Measurements from ENCODE around the gene CAMK4. TPM values are rescaled to one million over a fixed set of nuclear protein-coding genes. Genes with fewer than 3 reads are reported as not detected.

Gene CAMK4
- total and polyA plus RNA-seq, 3 donors from 2014 or later = 35.4 to 76.9 (median 60.3) TPM

DNA sequence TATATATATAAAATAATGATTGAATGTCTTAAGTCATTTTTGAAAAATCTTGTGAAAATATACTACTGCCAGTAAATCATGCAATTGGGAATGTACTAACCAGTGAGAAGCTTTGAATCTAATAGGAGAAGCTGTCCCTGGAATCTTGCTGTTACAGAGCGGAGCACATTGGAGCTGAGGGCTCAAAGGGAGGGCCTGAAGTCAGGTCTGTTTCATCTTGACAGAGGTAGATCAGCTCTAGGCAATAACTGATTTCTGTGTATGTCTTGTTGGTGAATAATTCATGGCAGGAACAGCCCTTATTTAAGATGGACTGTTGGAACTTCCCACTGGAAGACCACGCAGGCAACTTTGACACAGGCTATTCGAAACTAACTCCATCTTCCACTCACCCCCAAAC lies 17.5 kb downstream of the CAMK4 start:
- H3K4me3 ChIP-seq = no peak overlapping the region
- no peak for DNase-seq
- intact Hi-C loops (cut with DNase I; ENCODE audit: low total_unique reads) = no loop called here
- no peaks in the 10 kb centered on the region for H3K4me1 ChIP-seq
- TF ChIP-seq, protein P1, sequence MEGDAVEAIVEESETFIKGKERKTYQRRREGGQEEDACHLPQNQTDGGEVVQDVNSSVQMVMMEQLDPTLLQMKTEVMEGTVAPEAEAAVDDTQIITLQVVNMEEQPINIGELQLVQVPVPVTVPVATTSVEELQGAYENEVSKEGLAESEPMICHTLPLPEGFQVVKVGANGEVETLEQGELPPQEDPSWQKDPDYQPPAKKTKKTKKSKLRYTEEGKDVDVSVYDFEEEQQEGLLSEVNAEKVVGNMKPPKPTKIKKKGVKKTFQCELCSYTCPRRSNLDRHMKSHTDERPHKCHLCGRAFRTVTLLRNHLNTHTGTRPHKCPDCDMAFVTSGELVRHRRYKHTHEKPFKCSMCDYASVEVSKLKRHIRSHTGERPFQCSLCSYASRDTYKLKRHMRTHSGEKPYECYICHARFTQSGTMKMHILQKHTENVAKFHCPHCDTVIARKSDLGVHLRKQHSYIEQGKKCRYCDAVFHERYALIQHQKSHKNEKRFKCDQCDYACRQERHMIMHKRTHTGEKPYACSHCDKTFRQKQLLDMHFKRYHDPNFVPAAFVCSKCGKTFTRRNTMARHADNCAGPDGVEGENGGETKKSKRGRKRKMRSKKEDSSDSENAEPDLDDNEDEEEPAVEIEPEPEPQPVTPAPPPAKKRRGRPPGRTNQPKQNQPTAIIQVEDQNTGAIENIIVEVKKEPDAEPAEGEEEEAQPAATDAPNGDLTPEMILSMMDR (IDR thresholded peaks at IDR 0.05) = no peak
- TF ChIP-seq POLR2A (IDR thresholded peaks at IDR 0.05) = no peak
- no peaks in the 10 kb centered on the region for H3K9me3 ChIP-seq
- no peak overlapping the region for H3K27ac ChIP-seq
- H3K27me3 ChIP-seq = no peaks in the 10 kb centered on the region
- no peaks in the 10 kb centered on the region for H3K36me3 ChIP-seq (ENCODE audit: low read depth, missing control alignments)
- 79 to 95% methylated on average over 3 of the region's 3 CpGs for WGBS, 2 donors

DNA sequence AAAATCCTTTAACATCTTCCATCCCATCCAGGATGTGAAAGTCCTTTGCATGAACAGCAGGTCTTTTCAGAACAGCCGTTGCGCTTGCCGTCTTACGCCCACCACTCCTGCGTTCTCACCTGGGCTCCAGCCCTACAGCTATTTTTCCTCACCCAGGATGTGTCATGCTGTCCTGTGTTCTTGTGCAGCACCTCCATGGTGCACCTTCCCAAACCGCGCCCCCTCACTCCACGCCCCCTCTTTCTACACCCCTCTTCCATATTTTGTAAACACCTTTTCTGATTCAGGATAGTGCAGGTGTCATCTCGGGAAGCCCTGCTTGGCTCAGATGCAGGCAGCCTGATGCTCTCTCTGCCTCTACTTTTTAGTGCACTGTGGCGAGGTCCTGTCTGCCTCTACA lies 18.4 kb downstream of the CAMK4 start:
- Histone ChIP-seq H3K4me1 (no peaks in the 10 kb centered on the region), H3K27me3 (no peaks in the 10 kb centered on the region), H3K36me3 (ENCODE audit: low read depth, missing control alignments) (no peaks in the 10 kb centered on the region), H3K27ac (no peak overlapping the region), H3K9me3 (no peaks in the 10 kb centered on the region), H3K4me3 (no peak overlapping the region)
- no peak for DNase-seq
- WGBS, 2 donors = 87 to 92% methylated on average over 10 of the region's 10 CpGs
- intact Hi-C loops (cut with DNase I; ENCODE audit: low total_unique reads) = no loop called here
- TF ChIP-seq, protein P1 (IDR thresholded peaks at IDR 0.05) = no peak
- no peak for TF ChIP-seq POLR2A (IDR thresholded peaks at IDR 0.05)

DNA sequence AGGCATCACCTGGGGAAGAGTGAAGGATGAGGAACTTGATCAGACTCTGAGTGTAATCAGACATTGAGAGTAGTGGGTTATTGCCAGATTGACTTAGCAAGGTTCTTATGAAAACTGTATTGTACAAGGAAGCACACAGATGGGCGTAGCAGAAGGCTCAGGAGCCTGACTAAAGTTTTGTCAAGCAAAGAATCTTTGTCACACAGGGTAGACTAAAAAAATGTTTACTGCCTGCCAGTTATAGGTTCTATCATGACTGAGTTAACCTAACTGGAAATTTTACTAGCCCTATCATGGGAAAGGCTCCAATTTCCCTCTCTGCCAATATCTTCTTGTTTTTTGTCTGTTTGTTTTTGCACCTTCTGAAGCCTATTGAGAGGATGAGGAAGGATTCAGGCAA lies 19.1 kb downstream of the CAMK4 start:
- 100% methylated on average over 1 of the region's 1 CpG for WGBS, 2 donors
- Histone ChIP-seq H3K4me1 (no peaks in the 10 kb centered on the region), H3K27ac (no peak overlapping the region), H3K27me3 (no peaks in the 10 kb centered on the region), H3K9me3 (no peaks in the 10 kb centered on the region), H3K36me3 (ENCODE audit: low read depth, missing control alignments) (no peaks in the 10 kb centered on the region), H3K4me3 (no peak overlapping the region)
- TF ChIP-seq, protein P1 (IDR thresholded peaks at IDR 0.05) = no peak
- TF ChIP-seq POLR2A (IDR thresholded peaks at IDR 0.05) = no peak
- DNase-seq = no peak
- intact Hi-C loops (cut with DNase I; ENCODE audit: low total_unique reads) = no loop called here

DNA sequence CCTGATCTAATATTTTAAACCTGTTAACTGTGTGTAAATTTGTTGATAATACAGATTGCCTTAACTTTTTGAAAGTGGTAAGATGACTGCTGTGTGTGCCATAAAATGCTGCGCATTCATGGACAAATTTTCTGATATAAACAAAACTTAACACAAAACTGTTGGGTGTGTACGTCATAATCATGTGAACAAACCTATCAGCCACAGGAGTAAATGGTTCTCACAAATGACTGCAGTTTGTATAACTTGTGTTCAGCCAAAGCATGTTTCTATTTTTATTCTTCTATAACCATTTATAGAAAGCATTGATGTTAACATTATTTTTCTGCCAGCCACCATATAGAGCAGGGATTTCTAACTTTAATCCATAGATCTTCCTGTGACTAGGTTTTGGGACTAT lies 21.5 kb downstream of the CAMK4 start:
- no peak overlapping the region for H3K27ac ChIP-seq
- intact Hi-C loops (cut with DNase I; ENCODE audit: low total_unique reads) = no loop called here
- TF ChIP-seq, protein P1 (IDR thresholded peaks at IDR 0.05) = no peak
- TF ChIP-seq POLR2A (IDR thresholded peaks at IDR 0.05) = no peak
- no peak overlapping the region for H3K4me3 ChIP-seq
- no peaks in the 10 kb centered on the region for H3K4me1 ChIP-seq
- no peaks in the 10 kb centered on the region for H3K27me3 ChIP-seq
- H3K9me3 ChIP-seq = no peaks in the 10 kb centered on the region
- 94 to 96% methylated on average over 2 of the region's 2 CpGs for WGBS, 2 donors
- no peaks in the 10 kb centered on the region for H3K36me3 ChIP-seq (ENCODE audit: low read depth, missing control alignments)
- no peak for DNase-seq

DNA sequence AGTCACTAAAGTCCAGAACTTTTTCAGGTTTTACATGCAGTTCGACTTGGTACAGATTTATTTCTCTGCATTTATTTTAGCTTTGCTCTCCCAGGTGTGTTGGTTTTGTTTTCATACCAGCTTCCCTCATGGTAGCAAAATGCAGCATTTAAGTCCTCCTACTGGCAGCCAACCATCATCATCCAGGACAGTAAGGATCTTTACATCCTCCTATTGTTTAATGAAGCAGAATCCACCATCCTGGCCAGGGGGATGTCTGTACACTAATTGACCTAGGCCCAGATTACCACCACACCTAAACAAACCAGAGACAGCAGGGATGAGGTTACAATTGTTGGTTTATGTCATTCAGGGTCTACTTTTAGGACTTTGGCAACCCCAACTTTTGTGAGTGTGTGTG lies 22.3 kb downstream of the CAMK4 start:
- H3K27ac ChIP-seq = no peak overlapping the region
- no peaks in the 10 kb centered on the region for H3K9me3 ChIP-seq
- no peak for DNase-seq
- WGBS, 2 donors = 89 to 95% methylated on average over 1 of the region's 1 CpG
- H3K4me3 ChIP-seq = no peak overlapping the region
- intact Hi-C loops (cut with DNase I; ENCODE audit: low total_unique reads) = no loop called here
- TF ChIP-seq, protein P1 (IDR thresholded peaks at IDR 0.05) = no peak
- no peaks in the 10 kb centered on the region for H3K4me1 ChIP-seq
- no peaks in the 10 kb centered on the region for H3K36me3 ChIP-seq (ENCODE audit: low read depth, missing control alignments)
- H3K27me3 ChIP-seq = no peaks in the 10 kb centered on the region
